ENCODE results near the gene KLHL2.
"Not testable (repeated sequence)": the region's sequence is repeated elsewhere in the genome, so short reads cannot be mapped to it uniquely, and the experiment has no call there.

Gene KLHL2

DNA sequence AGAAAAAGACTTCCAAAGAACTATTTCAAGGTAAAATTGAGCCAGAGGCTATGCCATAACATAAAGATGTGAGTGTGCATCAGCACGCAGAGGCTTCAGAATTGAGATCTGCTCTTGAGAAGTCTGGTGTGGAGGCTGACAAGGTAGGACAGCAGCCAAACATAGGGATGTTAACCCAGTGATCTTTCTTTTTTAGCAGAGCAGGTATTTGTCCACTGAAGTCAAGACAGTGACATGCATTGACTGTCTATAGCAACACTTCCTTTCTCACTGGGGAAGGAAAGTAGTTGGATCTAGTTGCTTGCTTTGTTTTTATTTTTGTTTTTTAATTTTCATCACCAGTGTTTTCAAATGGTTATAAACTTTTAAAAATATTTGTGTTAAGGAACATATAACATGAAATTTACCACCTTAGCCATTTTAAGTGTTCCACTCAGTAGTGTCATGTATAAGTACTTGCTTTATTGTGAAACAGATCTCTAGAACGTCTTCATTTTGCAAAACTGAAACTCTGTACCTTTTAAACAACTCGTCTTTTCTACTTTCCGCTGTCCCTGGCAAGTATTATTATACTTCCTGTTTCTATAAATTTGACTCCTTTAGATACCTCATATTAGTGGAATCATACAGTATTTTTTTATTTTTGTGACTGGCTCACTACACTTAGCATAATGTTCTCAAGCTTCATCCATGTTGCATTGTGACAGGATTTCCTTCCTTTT, 79.4 kb downstream of the KLHL2 start:
- DNase-seq (ENCODE audit: low read depth in 1 of 2, low spot score in 1 of 2) = not testable (repeated sequence)

DNA sequence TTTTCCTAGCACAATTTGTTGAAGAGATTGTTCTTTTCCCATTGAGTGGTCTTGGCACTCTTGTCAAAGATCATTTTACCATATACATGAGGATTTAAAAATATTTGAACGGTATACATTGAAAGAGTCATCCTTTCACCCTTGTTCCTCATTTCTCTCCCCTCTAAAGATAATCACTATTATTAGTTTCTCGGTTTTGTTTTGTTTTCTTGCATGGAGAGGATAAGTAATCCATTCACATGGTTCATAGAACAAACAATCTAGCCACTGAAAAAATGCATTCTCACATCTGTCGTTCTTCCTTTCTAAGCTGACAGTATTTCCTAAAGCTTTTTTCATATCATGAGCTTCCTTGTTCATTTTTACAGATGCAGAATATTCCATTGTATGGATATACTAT, 80.9 kb downstream of the KLHL2 start:
- no peak for DNase-seq (ENCODE audit: low read depth in 1 of 2, low spot score in 1 of 2)

DNA sequence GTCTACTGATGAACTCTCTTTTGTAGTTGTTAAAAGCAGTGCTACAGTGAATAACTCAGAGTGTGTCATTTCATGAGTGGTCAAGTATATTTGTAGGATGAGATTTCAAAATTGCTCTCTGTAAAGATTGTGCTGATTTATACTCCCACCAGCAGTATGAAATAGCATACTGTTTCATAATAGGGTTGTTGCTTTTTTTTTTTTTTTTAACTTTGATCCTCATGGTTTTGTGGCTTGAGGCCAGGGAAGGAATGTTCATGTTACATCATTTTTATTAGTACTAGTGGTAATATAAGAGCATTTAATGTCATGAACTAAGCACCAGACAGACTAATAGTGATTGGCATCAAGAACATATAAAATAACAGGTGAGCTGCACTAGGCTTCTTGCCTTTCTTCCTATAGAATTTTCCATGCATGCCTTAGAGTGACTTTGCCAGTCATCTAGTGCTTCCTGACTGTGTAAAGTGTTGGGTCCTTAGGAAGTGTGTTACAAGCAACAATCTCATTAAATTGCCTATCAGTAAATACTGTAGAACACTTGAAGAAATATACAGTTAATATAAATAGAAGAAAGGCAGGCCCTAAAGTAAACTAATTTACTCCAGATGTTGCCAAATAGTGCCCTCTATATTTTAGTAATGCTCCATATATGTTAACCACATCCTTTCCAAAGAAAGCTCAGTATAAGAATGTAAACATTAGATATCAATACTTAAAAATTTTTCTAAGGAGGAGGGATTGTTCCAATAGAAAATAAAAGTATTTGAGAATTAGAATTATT, 81.5 kb downstream of the KLHL2 start:
- DNase-seq (ENCODE audit: low read depth in 1 of 2, low spot score in 1 of 2) = no peak

DNA sequence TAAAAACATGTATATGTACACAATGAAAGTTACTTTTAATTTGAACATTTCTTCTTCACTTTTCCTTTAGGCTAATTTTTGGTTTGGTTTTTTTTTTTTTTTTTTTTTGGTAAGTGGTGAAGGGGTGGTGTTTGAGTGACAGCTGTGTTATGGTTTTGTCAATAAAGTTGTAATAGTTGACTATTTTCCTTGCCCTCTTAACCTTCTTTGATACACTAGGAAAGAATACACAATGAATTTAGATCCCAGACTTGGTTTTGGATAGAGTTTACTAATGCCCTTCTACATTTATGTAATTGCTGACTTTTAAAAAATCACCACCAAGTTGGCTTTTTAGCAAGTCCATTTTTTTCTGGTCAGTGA, 82.0 kb downstream of the KLHL2 start:
- no peak for DNase-seq (ENCODE audit: low read depth in 1 of 2, low spot score in 1 of 2)

DNA sequence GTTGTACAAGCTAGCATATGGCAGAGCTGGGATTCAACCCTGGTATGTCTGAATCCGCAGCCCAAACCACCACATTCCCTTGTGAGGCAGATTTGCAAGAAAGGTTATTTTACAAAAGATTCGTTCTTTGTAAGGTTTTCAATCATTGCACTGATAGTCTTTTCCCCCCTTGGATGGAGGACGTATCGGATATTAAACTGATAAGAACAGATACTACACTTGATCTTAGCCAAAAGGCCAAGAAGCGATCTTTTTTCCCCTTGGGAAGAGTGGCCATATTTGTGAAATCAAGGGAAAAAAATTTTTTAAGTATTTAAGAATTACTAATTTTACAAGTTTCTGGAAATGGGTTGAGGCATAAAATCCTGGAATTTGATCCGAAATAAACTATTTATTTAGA, 85.7 kb downstream of the KLHL2 start:
- no peak for DNase-seq (ENCODE audit: low read depth in 1 of 2, low spot score in 1 of 2)

DNA sequence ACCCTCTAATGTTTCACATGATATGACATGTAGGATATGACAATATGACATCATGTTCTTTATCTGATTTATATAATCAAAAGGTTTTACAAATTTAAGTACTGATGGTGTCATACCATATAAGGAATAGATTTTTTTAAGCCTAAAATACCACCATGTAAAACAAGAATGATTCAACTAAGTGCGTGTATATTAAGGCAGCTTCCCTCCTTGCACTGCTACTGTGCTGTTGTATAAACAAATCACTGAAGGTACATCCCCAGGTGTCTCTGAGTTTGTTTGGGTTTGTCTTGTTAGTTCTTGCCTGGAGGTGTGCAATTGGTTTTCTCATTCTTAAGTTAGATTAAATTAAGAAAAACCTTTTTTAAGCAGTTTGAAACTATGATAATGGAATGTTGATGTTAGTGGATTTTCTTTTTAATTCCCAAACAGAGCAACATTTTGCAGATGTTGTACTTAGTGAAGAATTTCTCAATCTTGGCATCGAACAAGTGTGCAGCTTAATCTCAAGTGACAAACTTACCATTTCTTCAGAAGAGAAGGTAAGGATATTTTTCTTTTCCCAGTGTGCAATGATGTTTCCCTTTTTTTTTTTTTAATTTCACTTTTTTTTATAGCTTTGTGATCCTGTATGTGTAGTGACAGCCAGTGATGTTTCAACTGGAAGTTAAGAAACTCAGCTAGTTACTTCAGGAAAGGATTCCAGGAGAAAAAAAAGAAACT, 86.7 kb downstream of the KLHL2 start:
- DNase-seq (ENCODE audit: low read depth in 1 of 2, low spot score in 1 of 2) = no peak

DNA sequence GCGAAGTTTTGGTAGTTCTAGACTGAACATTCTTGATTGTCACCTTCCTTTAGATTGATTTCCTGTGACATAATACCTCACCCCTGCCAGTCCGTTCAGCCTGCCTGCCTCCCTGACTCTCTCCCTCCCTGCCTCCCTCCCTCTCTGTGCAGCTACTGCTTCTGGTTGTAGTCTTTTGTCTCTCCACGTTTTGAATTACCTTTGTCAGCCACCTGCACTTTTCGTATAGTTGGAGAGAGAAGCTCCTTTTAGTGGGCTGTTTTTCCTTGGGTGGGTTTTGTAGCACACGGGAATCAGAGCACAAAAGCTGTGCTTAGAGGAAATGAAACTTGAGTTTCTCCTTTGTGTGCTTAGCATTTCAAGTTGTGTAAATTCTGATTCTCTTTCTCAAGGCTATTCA, 87.5 kb downstream of the KLHL2 start:
- no peak for DNase-seq (ENCODE audit: low read depth in 1 of 2, low spot score in 1 of 2)

DNA sequence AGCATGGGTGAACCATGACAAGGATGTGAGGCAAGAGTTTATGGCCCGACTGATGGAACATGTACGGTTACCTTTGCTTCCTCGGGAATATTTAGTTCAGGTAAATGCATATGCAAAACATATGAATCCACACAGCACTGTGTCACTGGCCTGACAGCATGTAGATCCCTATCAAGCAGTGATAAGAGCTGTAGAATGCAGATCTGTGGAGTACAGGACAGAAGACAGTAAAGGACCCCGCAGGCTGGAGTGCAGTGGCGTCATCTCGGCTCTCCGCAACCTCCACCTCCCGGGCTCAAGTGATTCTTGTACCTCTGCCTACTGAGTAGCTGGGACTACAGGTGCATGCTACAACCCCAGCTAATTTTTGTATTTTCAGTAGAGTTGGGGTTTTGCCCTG, 90.3 kb downstream of the KLHL2 start:
- no peak for DNase-seq (ENCODE audit: low read depth in 1 of 2, low spot score in 1 of 2)

DNA sequence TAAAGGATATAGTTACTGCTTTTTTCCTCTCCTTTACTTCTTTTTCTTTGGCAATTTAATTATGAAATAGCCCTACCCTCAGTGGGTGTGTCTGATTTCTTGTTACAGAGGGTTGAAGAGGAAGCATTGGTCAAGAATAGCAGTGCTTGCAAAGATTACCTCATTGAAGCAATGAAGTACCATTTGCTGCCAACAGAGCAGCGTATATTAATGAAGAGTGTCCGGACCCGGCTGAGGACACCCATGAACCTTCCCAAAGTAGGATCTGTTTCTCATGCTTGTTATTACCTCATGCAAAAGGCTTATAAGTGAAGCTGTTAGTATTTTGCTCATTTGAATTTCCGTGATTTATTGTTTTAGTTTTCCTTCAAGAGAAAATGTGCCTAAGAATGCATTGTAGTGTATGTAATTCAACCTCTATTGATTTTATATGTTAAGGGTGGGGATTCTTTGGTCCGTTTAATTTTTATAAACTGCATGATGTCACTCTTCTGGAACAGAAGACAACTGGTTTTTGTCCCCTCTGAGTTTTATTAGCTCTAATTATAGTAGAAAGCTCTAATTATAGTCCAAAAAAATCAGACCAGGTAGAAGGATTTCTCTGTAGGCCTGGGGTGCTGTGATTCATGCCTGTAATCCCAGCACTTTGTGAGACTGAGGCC, 92.2 kb downstream of the KLHL2 start:
- DNase-seq (ENCODE audit: low read depth in 1 of 2, low spot score in 1 of 2) = no peak

DNA sequence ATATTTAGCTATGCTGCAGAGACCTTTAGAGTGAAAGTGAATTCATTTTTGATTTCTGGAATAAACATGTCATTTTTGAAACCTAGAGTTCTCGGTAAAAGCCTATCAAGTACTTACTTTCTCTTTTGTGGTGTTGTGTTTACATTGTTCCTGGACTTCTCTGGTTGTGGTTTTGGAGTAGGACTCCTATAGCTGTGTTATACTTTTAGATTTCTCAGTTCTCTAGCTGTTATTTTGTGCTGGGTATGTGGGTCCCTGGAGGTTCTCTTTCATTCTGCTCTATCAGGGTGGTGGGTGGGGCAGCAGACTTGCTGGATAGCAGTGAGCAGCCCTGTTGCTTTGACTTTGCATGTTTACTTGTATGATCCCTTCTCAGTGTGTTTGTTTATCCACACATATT, 94.5 kb downstream of the KLHL2 start:
- no peak for DNase-seq (ENCODE audit: low read depth in 1 of 2, low spot score in 1 of 2)

DNA sequence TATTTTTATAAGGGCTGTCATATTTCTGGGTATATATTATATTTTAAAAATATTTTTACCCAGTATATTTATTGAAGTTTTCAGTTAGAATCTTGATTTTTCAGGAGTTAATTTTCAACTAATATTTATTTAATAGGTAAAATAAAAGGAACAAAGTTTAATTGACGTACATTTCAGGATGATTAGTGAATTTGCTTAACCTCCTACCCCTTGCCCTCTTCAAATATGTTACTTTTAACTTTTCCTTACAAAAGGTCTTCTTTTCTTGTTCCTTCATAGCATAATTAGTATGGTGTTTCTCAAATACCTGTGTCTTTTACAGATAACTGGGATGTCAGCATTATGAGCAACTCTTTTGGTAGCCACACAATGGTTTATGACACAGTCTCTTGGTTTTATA, 95.3 kb downstream of the KLHL2 start:
- DNase-seq (ENCODE audit: low read depth in 1 of 2, low spot score in 1 of 2) = no peak

DNA sequence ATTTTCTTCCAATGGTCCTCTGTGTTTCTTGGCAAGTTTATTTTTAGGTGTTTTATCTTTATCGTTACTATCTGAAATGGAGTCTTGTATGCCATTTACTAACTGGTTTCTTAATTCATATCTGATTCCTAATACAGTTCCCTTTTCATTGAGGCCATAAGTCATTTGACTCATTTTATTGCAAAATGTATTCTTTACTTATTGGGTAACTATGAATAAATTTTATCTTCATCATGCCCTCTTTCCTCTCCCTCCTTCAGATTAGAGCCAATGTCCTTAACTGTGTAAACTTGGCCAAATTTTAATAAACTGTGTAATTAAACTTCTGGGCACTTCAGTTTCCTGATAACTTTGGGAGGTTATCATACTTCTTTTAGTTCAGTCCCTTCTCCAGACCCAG, 100.8 kb downstream of the KLHL2 start:
- DNase-seq (ENCODE audit: low read depth in 1 of 2, low spot score in 1 of 2) = no peak

DNA sequence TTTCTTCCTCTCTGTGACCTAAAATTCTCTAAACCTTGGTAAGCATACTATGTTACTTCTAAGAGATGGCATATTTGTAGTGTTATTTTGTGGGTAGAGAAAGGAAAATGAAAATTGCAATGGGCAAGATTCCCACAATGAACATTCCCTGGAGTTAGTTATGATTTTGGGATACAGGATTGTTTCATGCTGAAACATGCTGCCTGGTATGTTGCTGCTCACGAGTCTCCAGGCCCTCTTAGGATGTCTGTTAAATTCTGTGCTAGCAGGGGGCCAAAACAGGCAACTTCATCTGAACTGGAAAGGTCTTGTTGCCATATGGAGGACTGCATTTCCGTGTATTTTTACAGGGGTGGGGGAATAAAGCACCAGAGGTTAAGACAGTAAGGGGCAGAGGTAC, 101.2 kb downstream of the KLHL2 start:
- DNase-seq (ENCODE audit: low read depth in 1 of 2, low spot score in 1 of 2) = no peak

DNA sequence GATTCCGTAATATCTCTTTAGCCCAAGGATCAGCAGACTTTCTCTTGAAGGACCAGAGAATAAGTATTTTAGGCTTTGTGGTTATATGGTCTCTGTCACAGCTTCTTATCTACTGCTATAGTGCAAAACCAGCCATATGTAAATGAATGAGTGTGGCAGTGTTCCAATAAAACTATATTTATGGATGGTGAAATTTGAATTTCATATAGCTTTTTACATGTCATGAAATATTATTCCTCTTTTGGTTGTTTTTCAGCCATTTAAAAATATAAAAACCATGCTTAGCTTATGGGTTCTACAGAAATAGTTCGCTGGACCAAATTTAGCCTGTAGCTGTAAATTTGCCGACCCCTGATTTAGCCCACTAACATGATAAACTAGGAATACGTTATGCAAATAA, 102.1 kb downstream of the KLHL2 start:
- DNase-seq (ENCODE audit: low read depth in 1 of 2, low spot score in 1 of 2) = no peak

DNA sequence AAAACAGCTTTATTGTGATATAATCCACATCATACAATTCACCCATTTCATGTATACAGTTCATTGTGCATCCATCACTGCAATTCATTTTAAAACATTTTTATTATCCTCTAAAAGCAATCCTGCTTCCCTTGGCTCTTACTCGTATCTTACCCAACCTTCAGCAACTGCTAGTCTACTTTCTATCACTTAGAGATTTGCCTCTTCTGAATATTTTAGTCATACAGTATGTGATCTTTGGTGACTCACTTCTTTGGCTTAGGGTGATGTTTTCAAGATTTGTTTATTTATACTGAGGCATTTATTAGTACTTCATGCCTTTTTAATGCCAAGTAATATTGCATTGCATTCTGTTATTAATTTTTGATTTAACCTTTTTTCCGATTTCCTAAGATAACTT, 105.1 kb downstream of the KLHL2 start:
- DNase-seq (ENCODE audit: low read depth in 1 of 2, low spot score in 1 of 2) = no peak

DNA sequence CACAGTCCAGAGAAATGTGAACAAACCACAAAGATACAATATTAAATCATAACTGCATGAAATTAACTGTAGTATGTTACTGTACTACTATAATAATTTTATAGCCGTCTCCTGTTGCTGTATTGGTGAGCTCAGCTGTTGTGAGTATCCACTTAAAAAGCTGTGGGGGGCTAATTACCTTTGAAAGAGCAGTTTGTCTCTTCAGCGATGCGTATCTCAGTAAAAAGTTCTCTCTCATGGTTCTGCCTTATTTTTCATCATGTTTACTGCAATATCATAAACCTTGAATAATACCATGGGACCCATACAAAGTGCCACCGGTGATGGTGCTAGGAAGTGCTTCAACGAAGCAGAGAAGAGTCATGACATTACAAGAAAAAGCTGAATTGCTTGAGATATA, 111.7 kb downstream of the KLHL2 start:
- no peak for DNase-seq (ENCODE audit: low read depth in 1 of 2, low spot score in 1 of 2)

DNA sequence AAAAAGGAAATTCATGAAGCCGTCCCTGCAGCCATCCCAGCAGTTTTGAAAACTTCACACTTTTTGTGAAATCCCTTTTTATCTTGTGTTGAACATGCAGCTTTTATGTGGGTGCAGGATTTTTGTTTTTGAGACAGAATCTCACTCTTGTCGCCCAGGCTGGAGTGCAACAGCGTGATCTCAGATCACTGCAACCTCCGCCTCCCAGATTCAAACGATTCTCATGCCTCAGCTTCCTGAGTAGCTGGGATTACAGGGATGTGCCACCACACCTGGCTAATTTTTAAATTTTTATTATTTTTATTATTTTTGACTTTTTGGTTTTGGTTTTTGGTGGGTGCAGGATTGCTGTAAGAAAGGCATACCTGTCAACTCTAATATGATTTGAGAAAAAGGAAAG, 112.1 kb downstream of the KLHL2 start:
- DNase-seq (ENCODE audit: low read depth in 1 of 2, low spot score in 1 of 2) = no peak

DNA sequence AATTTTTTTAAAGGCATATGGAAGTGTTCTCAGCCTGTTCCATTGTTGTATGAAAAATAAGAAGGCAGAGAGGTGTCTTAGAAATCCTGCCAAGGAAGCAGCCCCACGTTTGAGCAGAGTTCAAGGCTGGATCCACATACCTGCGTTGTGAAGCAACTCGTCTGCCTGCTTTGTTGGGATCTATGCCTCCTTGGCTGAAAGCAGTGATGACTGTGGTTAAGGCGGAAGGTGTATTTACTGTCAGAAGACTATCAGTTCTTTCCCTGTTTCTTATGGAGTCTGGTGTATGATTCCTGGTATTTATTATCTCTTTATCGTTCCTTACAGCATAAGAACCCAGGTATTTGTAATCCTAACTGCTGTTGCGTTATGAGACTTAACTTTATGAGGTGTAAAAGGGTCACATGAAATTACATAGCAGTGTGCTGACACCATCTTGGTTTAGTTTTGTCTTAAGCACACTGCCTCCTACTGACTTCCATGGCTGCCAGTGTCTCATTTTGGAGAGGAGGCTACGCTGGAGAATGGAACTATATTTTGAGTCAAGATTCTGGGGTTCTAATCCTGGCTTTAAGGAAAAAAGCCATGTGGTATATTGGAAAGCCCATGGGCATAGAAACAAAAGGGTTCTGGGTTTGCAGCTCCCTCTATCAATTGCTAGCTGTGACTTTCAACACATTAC, 117.0 kb downstream of the KLHL2 start:
- DNase-seq (ENCODE audit: low read depth in 1 of 2, low spot score in 1 of 2) = no peak

DNA sequence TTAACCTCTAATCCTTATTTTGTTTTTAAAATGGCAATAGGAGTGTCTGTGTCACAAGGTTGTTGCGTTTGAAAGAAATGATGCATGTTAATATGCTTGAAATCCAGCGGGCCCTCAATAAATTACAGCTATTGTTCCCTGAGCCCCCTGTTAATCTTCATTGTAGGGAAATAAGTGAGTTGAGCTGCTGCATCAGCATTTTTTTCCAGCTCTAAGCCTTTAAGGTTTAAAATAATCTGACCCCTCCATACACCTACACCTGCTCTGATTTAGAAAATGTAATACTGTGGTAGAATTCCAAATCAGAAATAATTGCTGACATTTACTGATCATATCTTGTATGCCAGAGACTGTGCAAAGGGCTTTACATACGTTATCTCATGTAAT, 117.5 kb downstream of the KLHL2 start:
- no peak for DNase-seq (ENCODE audit: low read depth in 1 of 2, low spot score in 1 of 2)

DNA sequence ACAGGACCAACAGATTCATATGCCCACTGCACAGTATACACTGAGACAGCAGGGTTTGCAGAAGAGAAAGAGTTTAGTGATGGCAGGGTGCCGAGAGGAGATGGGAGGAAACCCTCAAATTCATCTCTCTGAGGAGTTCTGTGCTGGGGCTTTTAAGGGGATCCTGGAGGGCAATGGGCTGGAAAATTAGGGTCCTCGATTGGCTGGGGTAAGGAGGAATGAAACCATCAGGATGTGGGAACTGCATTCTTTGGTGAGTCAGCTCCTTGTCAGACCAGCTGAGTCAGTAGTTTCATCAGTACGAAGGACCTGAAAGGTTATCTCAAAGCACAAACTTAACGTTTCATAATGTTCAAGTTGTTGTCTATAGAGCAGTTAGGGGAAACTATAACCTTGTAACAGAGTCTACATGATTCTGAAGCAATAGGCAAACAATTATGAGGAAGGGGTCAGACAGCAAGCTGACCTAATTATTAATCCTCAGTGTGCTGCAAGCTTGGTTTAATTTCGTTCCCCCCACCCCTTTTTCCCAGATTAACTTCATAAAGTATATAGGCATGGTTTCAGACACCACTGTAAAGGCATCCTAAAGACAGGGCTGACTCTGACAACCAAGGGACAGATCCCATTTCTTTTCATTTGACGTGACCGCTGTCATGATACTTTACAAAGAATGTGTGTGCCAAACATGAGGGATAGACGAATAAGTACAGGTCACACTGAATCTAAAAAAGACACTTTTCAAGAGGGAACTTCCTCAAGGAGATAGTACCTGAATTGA, 118.6 kb downstream of the KLHL2 start:
- DNase-seq (ENCODE audit: low read depth in 1 of 2, low spot score in 1 of 2) = no peak

DNA sequence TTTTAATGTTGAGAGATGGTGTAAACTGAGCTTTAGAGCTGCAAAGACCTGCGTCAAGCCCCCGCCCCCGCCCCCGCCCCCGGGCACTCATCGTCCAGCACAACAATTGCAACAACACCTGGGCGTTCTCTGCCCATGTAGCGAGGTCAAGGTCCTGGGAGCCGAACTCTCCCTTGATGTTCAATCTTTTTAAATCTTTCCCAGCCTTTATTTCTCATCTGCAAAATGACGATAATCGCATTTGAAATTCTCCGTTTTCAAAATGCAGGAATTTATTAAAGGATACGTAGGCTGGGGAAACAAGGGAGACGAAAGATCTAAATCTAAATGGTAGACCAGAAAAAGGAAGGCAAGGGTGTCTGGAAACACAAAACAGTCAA, 119.5 kb downstream of the KLHL2 start:
- no peak for DNase-seq (ENCODE audit: low read depth in 1 of 2, low spot score in 1 of 2)

Data from activated CD4-positive, alpha-beta T cell treated with anti-CD3 and anti-CD28 coated beads, Interleukin-2, amount 50 U/mL, for 24 hours (primary cell).